Astrocyte (in vitro differentiated cells and primary cell): Measurements from ENCODE around the gene FAM180B.

Experiments used
- EZH2 ChIP-seq: IDR thresholded peaks from 2 replicates; pipeline ENCODE4 v1.6.1; 2012; ENCODE audit warnings: mild to moderate bottlenecking, low read length, inconsistent platforms; ENCODE audit not compliant: insufficient read depth
- TF ChIP-seq, protein P1 (sequence below): IDR thresholded peaks from 2 replicates; pipeline ENCODE4 v1.5.1; 2011; ENCODE audit warnings: low read depth, mild to moderate bottlenecking, inconsistent platforms, low read length, moderate library complexity; ENCODE audit not compliant: insufficient read depth

GRCh38 chr11:47551086-47551485, 35.4 kb upstream of the FAM180B start:
- no peak for TF ChIP-seq EZH2
- TF ChIP-seq, protein P1, sequence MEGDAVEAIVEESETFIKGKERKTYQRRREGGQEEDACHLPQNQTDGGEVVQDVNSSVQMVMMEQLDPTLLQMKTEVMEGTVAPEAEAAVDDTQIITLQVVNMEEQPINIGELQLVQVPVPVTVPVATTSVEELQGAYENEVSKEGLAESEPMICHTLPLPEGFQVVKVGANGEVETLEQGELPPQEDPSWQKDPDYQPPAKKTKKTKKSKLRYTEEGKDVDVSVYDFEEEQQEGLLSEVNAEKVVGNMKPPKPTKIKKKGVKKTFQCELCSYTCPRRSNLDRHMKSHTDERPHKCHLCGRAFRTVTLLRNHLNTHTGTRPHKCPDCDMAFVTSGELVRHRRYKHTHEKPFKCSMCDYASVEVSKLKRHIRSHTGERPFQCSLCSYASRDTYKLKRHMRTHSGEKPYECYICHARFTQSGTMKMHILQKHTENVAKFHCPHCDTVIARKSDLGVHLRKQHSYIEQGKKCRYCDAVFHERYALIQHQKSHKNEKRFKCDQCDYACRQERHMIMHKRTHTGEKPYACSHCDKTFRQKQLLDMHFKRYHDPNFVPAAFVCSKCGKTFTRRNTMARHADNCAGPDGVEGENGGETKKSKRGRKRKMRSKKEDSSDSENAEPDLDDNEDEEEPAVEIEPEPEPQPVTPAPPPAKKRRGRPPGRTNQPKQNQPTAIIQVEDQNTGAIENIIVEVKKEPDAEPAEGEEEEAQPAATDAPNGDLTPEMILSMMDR: peak; percentile 45
